Mesothelial cell of epicardium (in vitro differentiated cells): ENCODE results near the gene ERC2. TPM values are rescaled to one million over a fixed set of nuclear protein-coding genes. Genes with fewer than 3 reads are reported as not detected.
A peak's percentile ranks its signal among the peaks of the same experiment; 100 is the strongest.

Experiments used
- DNase-seq, 2 experiments: peaks; one replicate each; pipeline ENCODE4 v3.0.0; 2021; ENCODE audit warnings: low spot score in 2 of 2; ENCODE audit not compliant: unreplicated experiment in 2 of 2
- H3K27ac Mint-ChIP-seq: 2 replicates; pipeline ENCODE4 v1.8.0; 2021; ENCODE audit warnings: mixed read lengths
- H3K27me3 Mint-ChIP-seq: 2 replicates; pipeline ENCODE4 v1.8.0; 2021; ENCODE audit warnings: low read depth, mixed read lengths
- H3K36me3 Mint-ChIP-seq: 2 replicates; pipeline ENCODE4 v1.8.0; 2021; ENCODE audit warnings: mixed read lengths
- H3K4me1 Mint-ChIP-seq: 2 replicates; pipeline ENCODE4 v1.8.0; 2021; ENCODE audit warnings: mixed read lengths
- H3K4me3 Mint-ChIP-seq: 2 replicates; pipeline ENCODE4 v1.8.0; 2021; ENCODE audit warnings: mild to moderate bottlenecking, moderate library complexity, mixed read lengths
- H3K9me3 Mint-ChIP-seq: 2 replicates; pipeline ENCODE4 v1.8.0; 2021; ENCODE audit warnings: mixed read lengths
- CTCF ChIP-seq: fragments of 200-600 bp; sonication (generic); IDR thresholded peaks from one replicate; pipeline ENCODE4 v1.5.0; 2021; ENCODE audit warnings: antibody characterized with exemption; ENCODE audit not compliant: unreplicated experiment
- total RNA-seq: library from RNA; stranded (reverse); gene quantifications from 3 replicates; pipeline ENCODE4 v1.2.1, GENCODE V29; 2021

The ERC2 gene
- total RNA-seq, 1 donor from 2014 or later = 15.6 TPM

GRCh38 chr3:56302417-56302816, 165.8 kb downstream of the ERC2 start:
- peaks cover 7% of the 10 kb centered on the region for H3K4me1 Mint-ChIP-seq
- TF ChIP-seq CTCF = peak; percentile 30
- no peak overlapping the region for H3K27ac Mint-ChIP-seq
- peaks cover 8% of the 10 kb centered on the region for H3K9me3 Mint-ChIP-seq
- no peak overlapping the region for H3K4me3 Mint-ChIP-seq
- H3K36me3 Mint-ChIP-seq = no peaks in the 10 kb centered on the region
- no peaks in the 10 kb centered on the region for H3K27me3 Mint-ChIP-seq
- DNase-seq = no peak

- H3K36me3 Mint-ChIP-seq = peaks cover 3% of the 10 kb centered on the region
- no peaks in the 10 kb centered on the region for H3K27me3 Mint-ChIP-seq
- no peak for TF ChIP-seq CTCF
- H3K4me1 Mint-ChIP-seq = no peaks in the 10 kb centered on the region
- H3K9me3 Mint-ChIP-seq = peaks cover 13% of the 10 kb centered on the region
- DNase-seq = no peak
- H3K4me3 Mint-ChIP-seq = no peak overlapping the region
- no peak overlapping the region for H3K27ac Mint-ChIP-seq
Observed at GRCh38 chr3:56297281-56297840, 170.9 kb downstream of the ERC2 start.

- Mint-ChIP-seq H3K36me3 (peaks cover 3% of the 10 kb centered on the region), H3K4me3 (no peak overlapping the region), H3K4me1 (no peaks in the 10 kb centered on the region), H3K27me3 (no peaks in the 10 kb centered on the region), H3K9me3 (peaks cover 13% of the 10 kb centered on the region), H3K27ac (no peak overlapping the region)
- no peak for TF ChIP-seq CTCF
- DNase-seq = no peak
Observed at GRCh38 chr3:56296361-56296760, 171.9 kb downstream of the ERC2 start.

GRCh38 chr3:56295161-56295560, 173.1 kb downstream of the ERC2 start:
- Mint-ChIP-seq H3K36me3 (peaks cover 3% of the 10 kb centered on the region), H3K27ac (no peak overlapping the region), H3K4me3 (no peak overlapping the region), H3K4me1 (no peaks in the 10 kb centered on the region), H3K27me3 (no peaks in the 10 kb centered on the region), H3K9me3 (peaks cover 13% of the 10 kb centered on the region)
- no peak for DNase-seq
- no peak for TF ChIP-seq CTCF

- TF ChIP-seq CTCF = no peak
- H3K4me3 Mint-ChIP-seq = no peak overlapping the region
- no peaks in the 10 kb centered on the region for H3K27me3 Mint-ChIP-seq
- H3K36me3 Mint-ChIP-seq = peaks cover 3% of the 10 kb centered on the region
- no peaks in the 10 kb centered on the region for H3K4me1 Mint-ChIP-seq
- DNase-seq = no peak
- H3K27ac Mint-ChIP-seq = no peak overlapping the region
- peaks cover 13% of the 10 kb centered on the region for H3K9me3 Mint-ChIP-seq
Observed at GRCh38 chr3:56294286-56294685, 174.0 kb downstream of the ERC2 start.

GRCh38 chr3:56291953-56292352, 176.3 kb downstream of the ERC2 start:
- Mint-ChIP-seq H3K9me3 (peaks cover 5% of the 10 kb centered on the region), H3K27ac (no peak overlapping the region), H3K27me3 (peaks cover 4% of the 10 kb centered on the region), H3K4me3 (no peak overlapping the region), H3K4me1 (no peaks in the 10 kb centered on the region), H3K36me3 (peaks cover 3% of the 10 kb centered on the region)
- no peak for TF ChIP-seq CTCF
- no peak for DNase-seq
